A549 (cell line): ENCODE measurements around the gene LOXL3. TPM values are rescaled to one million over a fixed set of nuclear protein-coding genes. Genes with fewer than 3 reads are reported as not detected.

ENCODE experiments used
- ATAC-seq, 2 experiments: fragments of 200-7000 bp in 1 of 2; fragments of >200 bp in 1 of 2; cut with Nextera tagmentation in 1 of 2; cut with Tn5 transposase in 1 of 2; 3 replicates each; pipeline versions ENCODE4 v1.8.0 to v1.9.1; 2018 to 2020; ENCODE audit warnings: mild to moderate bottlenecking in 1 of 2, moderate library complexity in 1 of 2
- CTCF ChIA-PET: fragments of 300-600 bp; sonication (Branson Sonifier 250); formaldehyde crosslinking; extraction: SDS; loops from one replicate; lab custom pipeline; 2021; ENCODE audit warnings: antibody characterized with exemption, inconsistent platforms; lab: Yijun Ruan, JAX
- POLR2A ChIA-PET: fragments of 350-600 bp; formaldehyde crosslinking; extraction: SDS; loops from one replicate; lab custom pipeline; 2021; ENCODE audit warnings: antibody characterized with exemption, inconsistent platforms; lab: Yijun Ruan, JAX
- DNase-seq, 2 experiments: peaks; one replicate each; pipeline versions ENCODE4 v3.0.0 to v3.0.0-alpha.2; 2011 to 2016; ENCODE audit warnings: low read depth in 1 of 2, low spot score in 1 of 2
- FAIRE-seq: peaks from 2 replicates; lab custom pipeline; 2011; peaks lifted over from hg19 to GRCh38; lab: Jason Lieb, UNC
- H3K27ac ChIP-seq, 2 experiments: fragments of >200 bp; sonication (Bioruptor Twin); formaldehyde crosslinking; 3 replicates each; pipeline ENCODE4 v1.5.1; 2016 to 2017
- H3K4me1 ChIP-seq: fragments of >200 bp; sonication (Bioruptor Twin); formaldehyde crosslinking; 3 replicates; pipeline ENCODE4 v1.6.1; 2016
- H3K4me2 ChIP-seq: fragments of >200 bp; sonication (Bioruptor Twin); formaldehyde crosslinking; 3 replicates; pipeline ENCODE4 v1.6.1; 2016
- H3K4me3 ChIP-seq: fragments of >200 bp; sonication (Bioruptor Twin); formaldehyde crosslinking; 3 replicates; pipeline ENCODE4 v1.5.1; 2016
- H3K9me3 ChIP-seq: fragments of >200 bp; sonication (Bioruptor Twin); formaldehyde crosslinking; 3 replicates; pipeline ENCODE4 v1.6.1; 2016
- ATOH8 ChIP-seq: fragments of 250-450 bp; sonication (Bioruptor Pico); IDR thresholded peaks from 2 replicates; pipeline ENCODE4 v1.5.0; 2020; ENCODE audit warnings: low read depth, mild to moderate bottlenecking, moderate library complexity
- BHLHE40 ChIP-seq: IDR thresholded peaks from 2 replicates; pipeline ENCODE4 v1.6.1; 2012; ENCODE audit warnings: low read depth, low read length, inconsistent platforms
- CEBPB ChIP-seq, 2 experiments: fragments of >200 bp in 1 of 2; sonication (Bioruptor Twin) in 1 of 2; formaldehyde crosslinking in 1 of 2; IDR thresholded peaks; 2 replicates each; pipeline ENCODE4 v1.6.1; 2012 to 2016
- CTCF ChIP-seq: fragments of >200 bp; sonication (Bioruptor Twin); formaldehyde crosslinking; IDR thresholded peaks from 3 replicates; pipeline ENCODE4 v1.5.1; 2016
- E2F6 ChIP-seq: IDR thresholded peaks from 2 replicates; pipeline ENCODE4 v1.6.1; 2012; ENCODE audit warnings: low read depth, borderline replicate concordance
- FOSL2 ChIP-seq, 2 experiments: fragments of 450-650 bp in 1 of 2; fragments of >200 bp in 1 of 2; sonication (Bioruptor Twin) in 1 of 2; formaldehyde crosslinking; IDR thresholded peaks; 2 replicates each; pipeline versions ENCODE4 v1.5.0 to v1.6.1; 2016 to 2020; ENCODE audit warnings: mild to moderate bottlenecking in 1 of 2, moderate library complexity in 1 of 2
- HOXB5 ChIP-seq: fragments of 250-450 bp; sonication (Bioruptor Pico); IDR thresholded peaks from 2 replicates; pipeline ENCODE4 v1.5.0; 2020; ENCODE audit warnings: mild to moderate bottlenecking, moderate library complexity
- JUN ChIP-seq, 2 experiments: fragments of >200 bp; sonication (Bioruptor Twin); formaldehyde crosslinking; IDR thresholded peaks; 2 replicates in 1 of 2; 3 replicates in 1 of 2; pipeline ENCODE4 v1.6.1; 2016 to 2017
- MAX ChIP-seq: IDR thresholded peaks from 2 replicates; pipeline ENCODE4 v1.6.1; 2012
- MAZ ChIP-seq: fragments of 150-350 bp; IDR thresholded peaks from 2 replicates; pipeline ENCODE4 v1.6.1; 2014; ENCODE audit warnings: antibody characterized with exemption, low read depth, low read length, borderline replicate concordance
- MYC ChIP-seq: IDR thresholded peaks from 2 replicates; pipeline ENCODE4 v1.6.1; 2012; ENCODE audit warnings: mild to moderate bottlenecking, inconsistent platforms, low read length, improper control_type of control experiment, borderline replicate concordance
- PBX3 ChIP-seq: IDR thresholded peaks from 2 replicates; pipeline ENCODE4 v1.6.1; 2012
- POLR2A ChIP-seq: IDR thresholded peaks from 2 replicates; pipeline ENCODE4 v1.6.1; 2012; ENCODE audit warnings: mild to moderate bottlenecking, low read length
- RAD21 ChIP-seq, 2 experiments: fragments of >200 bp in 1 of 2; sonication (Bioruptor Twin) in 1 of 2; formaldehyde crosslinking in 1 of 2; IDR thresholded peaks in 1 of 2; conservative IDR thresholded peaks in 1 of 2; 2 replicates in 1 of 2; 3 replicates in 1 of 2; pipeline ENCODE4 v1.6.1; 2012 to 2018; ENCODE audit warnings: inconsistent platforms in 1 of 2
- SMC3 ChIP-seq: fragments of >200 bp; sonication (Bioruptor Twin); formaldehyde crosslinking; IDR thresholded peaks from 3 replicates; pipeline ENCODE4 v1.6.1; 2018; ENCODE audit warnings: inconsistent platforms
- USF2 ChIP-seq: fragments of 450-650 bp; IDR thresholded peaks from 2 replicates; pipeline ENCODE4 v1.6.1; 2014; ENCODE audit warnings: antibody characterized with exemption
- WGBS: methylation state at CpG from one replicate; pipeline ENCODE4 v1.1.6; 2017; ENCODE audit errors: missing lambda C conversion rate; 5-methylcytosine and 5-hydroxymethylcytosine counted together
- polyA plus RNA-seq, 4 experiments: library from polyadenylated mRNA; depleted of rRNA in 3 of 4; stranded (reverse); fragments of >200 nt; fragmentation: RNase III in 1 of 4; extraction: RNeasy Plus Mini Kit Qiagen cat#74134 plus additional on column Dnase treatment in 1 of 4; gene quantifications; 2 replicates in 3 of 4; 3 replicates in 1 of 4; pipeline ENCODE4 v1.2.3, GENCODE V29; 2011 to 2017

Gene LOXL3
- polyA plus RNA-seq, 2 of the 4 experiments (the other 2 are of a cell fraction): 0.27 to 0.30 TPM

- ChIA-PET POLR2A (interaction anchor here (0.7 to 1.8 kb wide), 5 partner anchors 11 to 46 kb away, joined by 3 to 11 read pairs (median 5); partner anchors contain the start of genes CCDC142, HTRA2, TTC31 and WBP1), CTCF (interaction anchor here (1.0 to 15.5 kb wide), 8 partner anchors 16 to 112 kb away, joined by 3 to 184 read pairs (median 4); partner anchors contain the start of genes AUP1, C2orf81, CCDC142 and HTRA2)
- no peak for ATAC-seq
- TF ChIP-seq HOXB5 (CRISPR knock-in tag) (0 out of 2 replicates have a peak, but pooled peaks have one; percentile 0), POLR2A (0 out of 2 replicates have a peak, but pooled peaks have one; percentile 13), ATOH8 (CRISPR knock-in tag) (no peak)
- peak overlapping the region; percentile 72 for H3K4me2 ChIP-seq
- no peak for FAIRE-seq
- H3K9me3 ChIP-seq: no peaks in the 10 kb centered on the region
- 91% methylated on average over 45 of the region's 45 CpGs for WGBS
- no peak for DNase-seq
- peak overlapping the region; percentile 54 for H3K4me3 ChIP-seq
- H3K4me1 ChIP-seq: peaks cover 33% of the 10 kb centered on the region
- H3K27ac ChIP-seq: peak overlapping the region; percentile 83 to 96
Measured at GRCh38 chr2:74503506-74504475, 50.0 kb downstream of the LOXL3 start.

- CTCF ChIA-PET: interaction anchor here (1.7 to 15.5 kb wide), 4 partner anchors 16 to 111 kb away, joined by 3 to 184 read pairs (median 12); partner anchors contain the start of genes AUP1, CCDC142, HTRA2 and TTC31
- DNase-seq (peak; percentile 73 to 79), ATAC-seq (peak; percentile 30 to 62), FAIRE-seq (no peak)
- Histone ChIP-seq H3K4me2 (peak overlapping the region; percentile 72), H3K27ac (peak overlapping the region; percentile 83 to 96), H3K9me3 (no peaks in the 10 kb centered on the region), H3K4me3 (peak overlapping the region; percentile 54), H3K4me1 (peaks cover 29% of the 10 kb centered on the region)
- WGBS: 39% methylated on average over 43 of the region's 67 CpGs
- peak; percentile 38; the same call in 1 of the 2 replicates for TF ChIP-seq FOSL2 (IDR thresholded peaks at IDR 0.05)
- TF ChIP-seq FOSL2 (CRISPR knock-in tag; IDR thresholded peaks at IDR 0.05): peak; percentile 86
- TF ChIP-seq CTCF: peak; percentile 43
- TF ChIP-seq MAZ: no peak
- TF ChIP-seq MYC: no peak
- no peak for TF ChIP-seq CEBPB (IDR thresholded peaks at IDR 0.05)
- TF ChIP-seq POLR2A: peak; percentile 29; the same call in 1 of the 2 replicates
- TF ChIP-seq E2F6: peak; percentile 88; the same call in 1 of the 2 replicates
- TF ChIP-seq USF2: no peak
- peak in 1 of 2 experiments; percentile 38; a peak in 1 of 5 replicates for TF ChIP-seq JUN (IDR thresholded peaks at IDR 0.05)
- TF ChIP-seq BHLHE40: peak; percentile 58; the same call in 1 of the 2 replicates
- TF ChIP-seq HOXB5 (CRISPR knock-in tag): 0 out of 2 replicates have a peak, but pooled peaks have one; percentile 30
- peak; percentile 79 for TF ChIP-seq MAX
- 0 out of 3 replicates have a peak, but pooled peaks have one; percentile 29 for TF ChIP-seq SMC3
- TF ChIP-seq PBX3: no peak
- TF ChIP-seq RAD21 (conservative IDR thresholded peaks at IDR 0.05 in 1 of 2, IDR thresholded peaks at IDR 0.05 in 1 of 2): peak in 1 of 2 experiments; percentile 38; a peak in 3 of 5 replicates
- POLR2A ChIA-PET: interaction anchor here (1.3 to 1.8 kb wide), 2 partner anchors 14 to 20 kb away, joined by 5 to 11 read pairs; partner anchors contain the start of genes CCDC142 and TTC31
Measured at GRCh38 chr2:74502720-74503505, 50.8 kb downstream of the LOXL3 start.
